ENCODE measurements around the gene SH3TC1.

SH3TC1 gene

DNA sequence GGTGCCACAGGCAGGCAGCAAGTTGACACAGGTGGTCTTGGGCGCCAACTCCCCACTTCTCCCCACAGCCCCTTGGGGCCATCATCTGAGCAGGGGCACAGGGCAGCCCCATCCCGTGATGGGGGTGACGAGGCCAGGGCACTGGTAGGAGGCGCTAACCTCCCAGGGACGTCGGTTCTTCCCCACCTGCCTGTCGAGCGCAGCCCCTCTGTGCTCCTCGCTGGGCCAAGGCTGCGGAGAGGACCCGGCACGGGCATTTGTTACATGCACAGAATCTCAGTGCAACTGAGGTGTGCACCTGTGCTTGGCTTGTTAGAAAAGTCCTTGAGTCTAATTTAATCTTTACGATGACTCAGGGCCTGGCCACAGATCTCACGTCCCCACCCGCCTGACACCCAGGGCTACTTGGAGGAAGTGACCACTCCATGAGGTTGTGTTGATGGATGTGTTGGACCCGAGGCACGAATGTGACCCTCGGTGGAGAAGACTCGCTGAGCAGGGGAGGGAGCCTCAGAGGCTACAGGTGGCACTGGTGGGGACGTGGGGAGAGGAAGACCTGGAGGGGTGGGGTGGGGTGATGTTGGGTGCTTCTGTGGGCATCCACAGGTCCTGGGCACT lies 3.1 kb upstream of the SH3TC1 start:
- TF ChIP-seq, protein P1, sequence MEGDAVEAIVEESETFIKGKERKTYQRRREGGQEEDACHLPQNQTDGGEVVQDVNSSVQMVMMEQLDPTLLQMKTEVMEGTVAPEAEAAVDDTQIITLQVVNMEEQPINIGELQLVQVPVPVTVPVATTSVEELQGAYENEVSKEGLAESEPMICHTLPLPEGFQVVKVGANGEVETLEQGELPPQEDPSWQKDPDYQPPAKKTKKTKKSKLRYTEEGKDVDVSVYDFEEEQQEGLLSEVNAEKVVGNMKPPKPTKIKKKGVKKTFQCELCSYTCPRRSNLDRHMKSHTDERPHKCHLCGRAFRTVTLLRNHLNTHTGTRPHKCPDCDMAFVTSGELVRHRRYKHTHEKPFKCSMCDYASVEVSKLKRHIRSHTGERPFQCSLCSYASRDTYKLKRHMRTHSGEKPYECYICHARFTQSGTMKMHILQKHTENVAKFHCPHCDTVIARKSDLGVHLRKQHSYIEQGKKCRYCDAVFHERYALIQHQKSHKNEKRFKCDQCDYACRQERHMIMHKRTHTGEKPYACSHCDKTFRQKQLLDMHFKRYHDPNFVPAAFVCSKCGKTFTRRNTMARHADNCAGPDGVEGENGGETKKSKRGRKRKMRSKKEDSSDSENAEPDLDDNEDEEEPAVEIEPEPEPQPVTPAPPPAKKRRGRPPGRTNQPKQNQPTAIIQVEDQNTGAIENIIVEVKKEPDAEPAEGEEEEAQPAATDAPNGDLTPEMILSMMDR (IDR thresholded peaks at IDR 0.05; ENCODE audit: low read depth, low read length), result no peak
- DNase-seq (ENCODE audit: low read depth, low spot score), result no peak
- H3K4me3 ChIP-seq (ENCODE audit: low read depth, low read length), result no peak overlapping the region
- in situ Hi-C loops (cut with HindIII; ENCODE audit: low sequenced_read_pairs), result no loop called here

DNA sequence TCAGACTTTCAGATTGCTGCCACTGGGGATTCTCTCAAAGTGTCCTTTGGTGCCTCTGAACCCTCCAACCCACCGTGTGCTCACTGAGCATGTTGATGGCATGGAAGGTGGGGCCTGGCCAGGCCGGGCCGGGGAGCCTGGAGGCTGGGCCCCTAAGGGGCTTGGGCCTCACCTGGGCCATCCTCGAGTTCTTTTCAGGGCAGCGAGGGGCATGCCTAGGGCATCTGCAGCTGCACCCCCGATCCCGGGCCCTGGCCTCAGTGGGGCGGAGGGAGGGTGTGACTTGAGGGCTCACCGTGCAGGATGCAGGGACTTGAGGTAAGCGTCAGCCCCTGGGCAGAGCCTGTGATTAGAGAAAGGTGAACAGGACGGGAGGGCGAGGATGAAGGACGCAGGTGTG lies 1.6 kb upstream of the SH3TC1 start:
- H3K4me3 ChIP-seq (ENCODE audit: low read depth, low read length), result no peak overlapping the region
- in situ Hi-C loops (cut with HindIII; ENCODE audit: low sequenced_read_pairs), result no loop called here
- DNase-seq (ENCODE audit: low read depth, low spot score), result no peak
- TF ChIP-seq, protein P1 (IDR thresholded peaks at IDR 0.05; ENCODE audit: low read depth, low read length), result no peak

DNA sequence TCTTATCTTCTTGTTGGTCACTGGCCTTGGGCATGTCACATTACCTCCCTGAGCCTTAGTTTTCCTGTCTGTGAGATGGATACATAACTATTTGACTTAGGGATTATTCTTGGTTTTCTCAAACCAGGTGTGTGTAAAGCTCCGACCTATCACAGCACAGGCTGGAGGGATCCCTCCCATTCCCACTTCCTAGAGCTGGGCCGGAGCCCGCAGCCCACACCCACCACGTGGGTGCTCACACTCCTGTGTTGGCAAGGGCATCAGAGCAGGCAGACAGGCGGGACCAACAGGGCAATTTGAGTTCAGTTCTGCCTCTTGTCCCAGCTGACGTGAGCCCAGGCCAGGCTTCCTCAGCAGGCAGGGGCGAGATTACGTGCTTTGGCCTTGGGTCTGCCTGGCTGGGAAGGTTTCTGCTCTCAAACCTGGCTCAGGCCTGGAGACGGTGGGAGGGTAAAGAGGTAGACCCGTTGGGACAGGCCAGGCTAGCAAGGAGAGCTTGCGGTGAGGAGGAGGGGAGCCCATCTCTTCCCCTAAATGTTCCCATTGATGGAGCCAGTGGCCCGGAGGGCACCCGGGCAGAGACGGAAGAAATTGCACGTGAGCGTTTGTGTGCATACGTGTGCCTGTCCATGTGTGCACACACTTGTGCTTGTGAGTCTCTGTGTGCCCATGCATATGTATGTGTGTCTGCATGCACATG lies 734 bp upstream of the SH3TC1 start:
- no peak overlapping the region for H3K4me3 ChIP-seq (ENCODE audit: low read depth, low read length)
- in situ Hi-C loops (cut with HindIII; ENCODE audit: low sequenced_read_pairs), result no loop called here
- no peak for DNase-seq (ENCODE audit: low read depth, low spot score)
- TF ChIP-seq, protein P1 (IDR thresholded peaks at IDR 0.05; ENCODE audit: low read depth, low read length), result no peak

DNA sequence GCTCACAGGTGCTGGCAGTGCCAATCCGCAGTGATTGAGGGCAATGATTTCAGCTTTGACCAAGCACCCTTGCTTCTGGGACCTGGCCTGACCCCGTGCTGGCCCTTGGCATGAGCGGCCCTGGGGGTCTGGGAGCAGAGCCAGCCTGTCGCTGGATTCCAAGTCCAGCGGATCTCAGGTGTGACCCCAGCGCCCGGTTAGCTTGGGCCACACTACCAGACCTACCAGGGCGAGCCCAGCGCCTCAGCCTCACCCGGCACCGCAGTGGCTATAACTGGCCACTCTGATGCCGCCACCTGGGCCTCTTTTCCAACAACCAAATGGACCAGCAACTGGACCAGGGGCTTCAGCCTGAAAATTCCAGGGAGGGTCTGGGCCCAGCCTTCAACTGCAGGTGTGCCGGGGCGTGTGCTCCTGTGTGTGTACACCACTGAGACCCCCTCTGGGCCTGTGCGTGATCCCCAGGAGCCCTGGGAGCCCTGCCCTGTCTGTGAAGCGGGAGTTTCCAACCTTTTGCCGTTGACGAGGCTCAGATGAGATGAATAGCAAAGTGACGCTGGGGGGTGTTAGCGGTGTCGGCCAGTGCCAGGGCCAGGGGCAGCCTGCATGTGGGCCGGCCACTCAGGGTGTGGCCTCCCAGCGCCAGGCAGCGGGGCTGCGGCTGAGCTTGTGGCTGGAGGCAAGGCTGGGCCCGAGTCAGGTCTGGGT lies 658 bp downstream of the SH3TC1 start:
- in situ Hi-C loops (cut with HindIII; ENCODE audit: low sequenced_read_pairs), result no loop called here
- TF ChIP-seq, protein P1 (IDR thresholded peaks at IDR 0.05; ENCODE audit: low read depth, low read length), result no peak
- no peak overlapping the region for H3K4me3 ChIP-seq (ENCODE audit: low read depth, low read length)

DNA sequence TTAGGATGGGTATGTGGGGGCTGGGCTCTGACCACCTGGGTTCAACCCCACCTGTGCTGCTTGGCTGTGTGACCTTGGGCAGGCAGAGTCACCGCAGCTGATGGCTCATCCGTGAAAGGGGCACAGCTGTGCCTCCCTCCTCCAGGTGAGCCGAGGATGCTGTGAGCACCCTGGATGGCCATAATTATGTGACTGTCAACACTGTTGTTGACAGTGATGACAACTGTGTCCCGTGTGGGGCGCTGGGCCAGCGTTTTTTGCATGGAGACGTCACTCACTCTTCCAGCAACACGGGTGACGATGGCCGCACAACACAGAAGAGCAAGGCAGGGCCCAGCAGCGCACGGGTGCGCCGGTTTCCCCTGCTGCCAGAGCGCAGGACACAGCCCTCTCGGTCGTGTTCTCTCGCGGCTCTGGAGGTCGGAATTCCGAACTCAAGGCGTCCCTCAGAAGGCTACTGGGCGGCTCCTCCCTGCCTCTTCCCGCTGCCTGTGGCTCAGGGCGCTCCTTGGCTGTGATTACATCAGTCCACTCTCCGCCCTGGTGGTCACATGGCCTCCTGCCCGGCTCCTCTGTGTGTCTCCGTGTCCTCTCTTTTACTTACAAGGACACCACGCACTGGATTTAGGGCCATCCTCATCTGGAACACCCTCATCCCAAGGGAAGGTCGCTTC lies 1.3 kb downstream of the SH3TC1 start:
- in situ Hi-C loops (cut with HindIII; ENCODE audit: low sequenced_read_pairs), result no loop called here
- no peak overlapping the region for H3K4me3 ChIP-seq (ENCODE audit: low read depth, low read length)
- TF ChIP-seq, protein P1 (IDR thresholded peaks at IDR 0.05; ENCODE audit: low read depth, low read length), result no peak
- no peak for DNase-seq (ENCODE audit: low read depth, low spot score)

More for the DNA sequence above, 658 bp downstream of the SH3TC1 start:
- DNase-seq (ENCODE audit: low read depth, low spot score), result no peak

DNA sequence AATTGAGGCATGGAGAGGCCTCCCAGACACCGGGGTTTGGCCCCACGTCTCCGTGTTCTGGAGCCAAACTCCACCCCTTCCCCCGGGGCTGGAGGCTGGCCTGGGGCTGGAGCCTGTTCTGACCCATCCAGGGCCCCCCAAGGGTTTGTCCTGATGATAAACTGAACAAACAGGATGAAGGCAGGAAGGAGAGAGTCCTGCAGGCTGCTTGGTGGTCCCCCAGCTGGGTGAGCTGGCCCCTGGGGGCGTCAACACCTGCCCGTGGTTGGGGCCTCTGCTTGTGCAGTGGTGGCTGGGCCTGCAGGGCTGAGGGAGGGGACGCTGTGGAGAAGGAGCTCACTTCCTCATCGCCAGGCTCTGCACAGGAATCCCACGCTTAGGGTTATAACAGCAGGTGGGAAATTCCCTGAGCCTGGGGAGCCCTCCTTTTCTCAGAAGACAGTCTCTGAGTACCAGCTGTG lies 2.3 kb downstream of the SH3TC1 start:
- DNase-seq (ENCODE audit: low read depth, low spot score), result no peak
- TF ChIP-seq, protein P1 (IDR thresholded peaks at IDR 0.05; ENCODE audit: low read depth, low read length), result no peak
- H3K4me3 ChIP-seq (ENCODE audit: low read depth, low read length), result no peak overlapping the region
- in situ Hi-C loops (cut with HindIII; ENCODE audit: low sequenced_read_pairs), result no loop called here
